Putamen (tissue), 1 donor: ENCODE measurements around the gene SYT7.

Experiments used
- DNase-seq: peaks from one replicate; pipeline ENCODE4 v3.0.0-alpha.2; 2016; ENCODE audit warnings: low spot score

Gene SYT7

GRCh38 chr11:61585115-61585514, 4.2 kb upstream of the SYT7 start:
- DNase-seq = no peak

GRCh38 chr11:61581931-61582330, 1.1 kb upstream of the SYT7 start:
- no peak for DNase-seq

GRCh38 chr11:61580271-61580888, 496 bp downstream of the SYT7 start:
- no peak for DNase-seq

GRCh38 chr11:61579676-61580270, 1.1 kb downstream of the SYT7 start:
- no peak for DNase-seq

- no peak for DNase-seq
Measured at GRCh38 chr11:61578819-61579675, 1.8 kb downstream of the SYT7 start.

GRCh38 chr11:61577383-61578118, 3.3 kb downstream of the SYT7 start:
- no peak for DNase-seq

- no peak for DNase-seq
Measured at GRCh38 chr11:61575886-61576861, 4.7 kb downstream of the SYT7 start.

- DNase-seq = no peak
Measured at GRCh38 chr11:61574611-61575010, 6.3 kb downstream of the SYT7 start.

- DNase-seq = no peak
Measured at GRCh38 chr11:61572913-61573312, 8.0 kb downstream of the SYT7 start.

GRCh38 chr11:61571869-61572268, 9.0 kb downstream of the SYT7 start:
- peak; percentile 82 for DNase-seq

- DNase-seq = peak; percentile 82
Measured at GRCh38 chr11:61571337-61571736, 9.5 kb downstream of the SYT7 start.

GRCh38 chr11:61569701-61570100, 11.2 kb downstream of the SYT7 start:
- DNase-seq = no peak

GRCh38 chr11:61569018-61569417, 11.9 kb downstream of the SYT7 start:
- DNase-seq = no peak

- DNase-seq = no peak
Measured at GRCh38 chr11:61567286-61568061, 13.4 kb downstream of the SYT7 start.

- peak; percentile 48 for DNase-seq
Measured at GRCh38 chr11:61564936-61565696, 15.8 kb downstream of the SYT7 start.

- DNase-seq = no peak
Measured at GRCh38 chr11:61560751-61561150, 20.1 kb downstream of the SYT7 start.

- DNase-seq = no peak
Measured at GRCh38 chr11:61556621-61557020, 24.3 kb downstream of the SYT7 start.

GRCh38 chr11:61555978-61556377, 24.9 kb downstream of the SYT7 start:
- DNase-seq = no peak
